Activated T-helper 9 cell treated with anti-CD3 and anti-CD28 coated beads, Interleukin-2, amount 50 U/mL, for 16 hours (primary cell): Measurements from ENCODE around the gene DNAH10.

Experiments used
- DNase-seq: peaks from one replicate; pipeline ENCODE4 v3.0.0-alpha.2; 2020; ENCODE audit warnings: low read depth

Gene DNAH10

DNA sequence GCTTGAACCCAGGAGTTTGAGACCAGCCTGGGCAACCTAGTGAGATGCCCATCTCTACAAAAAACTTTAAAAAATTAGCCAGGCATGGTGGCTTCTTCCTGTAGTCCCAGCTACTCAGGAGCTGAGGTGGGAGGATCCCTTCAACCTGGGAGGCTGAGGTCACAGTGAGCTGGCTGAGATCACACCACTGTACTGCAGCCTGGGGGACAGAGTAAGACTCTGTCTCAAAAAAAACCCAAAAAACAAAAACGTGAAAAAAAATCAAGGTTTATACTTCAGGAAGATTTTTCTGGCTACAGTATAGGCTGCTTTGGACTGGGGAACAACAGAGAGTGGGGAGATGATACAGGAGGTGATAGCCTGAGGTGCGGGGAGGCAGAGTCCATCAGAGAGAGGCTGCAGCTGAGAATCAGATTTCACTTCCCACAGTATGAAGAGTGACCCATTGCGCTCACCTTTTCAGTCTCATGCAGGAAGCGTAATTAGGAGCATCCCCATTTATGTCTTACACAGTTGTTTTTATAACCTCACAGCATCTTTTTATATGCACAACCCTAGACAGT, 28.9 kb downstream of the DNAH10 start:
- DNase-seq, result no peak

DNA sequence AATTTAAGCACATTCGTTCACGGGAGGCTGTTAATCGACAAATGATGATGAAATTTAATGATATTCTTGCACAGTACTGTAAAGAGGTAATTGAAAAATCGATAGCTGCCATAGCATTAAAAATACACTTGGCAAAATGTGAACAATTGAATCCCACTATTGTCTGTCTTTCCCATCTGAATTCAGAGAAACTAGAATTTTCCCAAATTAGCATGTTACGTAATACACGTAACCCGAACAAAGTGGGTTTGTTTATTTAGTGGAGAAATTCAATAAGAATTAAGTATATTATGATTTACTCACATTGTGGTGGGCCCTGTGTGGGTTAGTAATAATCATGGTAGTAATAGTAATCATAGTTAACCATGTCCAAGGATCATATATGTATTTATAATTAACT, 31.9 kb downstream of the DNAH10 start:
- no peak for DNase-seq

DNA sequence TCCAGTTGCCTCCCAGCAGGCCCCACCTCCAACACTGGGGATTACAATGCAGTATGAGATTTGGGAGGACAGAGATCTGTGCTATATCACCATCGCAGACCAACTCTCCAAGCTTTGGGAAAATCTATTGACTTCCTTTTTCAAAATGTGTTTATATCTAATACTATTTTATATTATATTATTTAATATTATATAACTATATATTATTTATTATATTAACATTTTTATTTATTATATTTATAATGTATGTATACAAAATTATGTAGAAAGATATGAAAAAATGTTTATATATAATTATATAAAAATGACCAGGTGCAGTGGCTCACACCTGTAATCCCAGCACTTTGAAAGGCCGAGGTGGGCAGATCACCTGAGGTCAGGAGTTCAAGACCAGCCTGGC, 36.4 kb downstream of the DNAH10 start:
- DNase-seq, result no peak

DNA sequence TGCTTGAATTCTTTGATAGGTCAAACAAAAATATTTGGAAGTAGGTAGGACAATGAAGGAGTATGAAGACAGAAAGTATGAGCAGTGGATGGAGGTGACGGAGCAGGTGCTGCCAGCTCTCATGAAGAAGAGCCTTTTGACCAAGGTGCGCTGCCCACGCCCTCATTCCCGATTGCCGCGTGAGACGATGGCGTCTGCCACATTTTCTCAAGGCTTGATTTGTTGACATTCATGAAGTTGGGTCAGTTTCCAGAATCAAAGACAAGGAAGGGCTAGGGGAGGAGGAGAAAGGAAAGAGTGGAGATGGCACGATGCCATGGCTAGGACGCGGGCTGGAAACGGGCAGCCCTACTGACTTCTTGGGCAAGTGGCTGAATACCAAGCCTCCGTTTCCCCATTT, 37.1 kb downstream of the DNAH10 start:
- no peak for DNase-seq

DNA sequence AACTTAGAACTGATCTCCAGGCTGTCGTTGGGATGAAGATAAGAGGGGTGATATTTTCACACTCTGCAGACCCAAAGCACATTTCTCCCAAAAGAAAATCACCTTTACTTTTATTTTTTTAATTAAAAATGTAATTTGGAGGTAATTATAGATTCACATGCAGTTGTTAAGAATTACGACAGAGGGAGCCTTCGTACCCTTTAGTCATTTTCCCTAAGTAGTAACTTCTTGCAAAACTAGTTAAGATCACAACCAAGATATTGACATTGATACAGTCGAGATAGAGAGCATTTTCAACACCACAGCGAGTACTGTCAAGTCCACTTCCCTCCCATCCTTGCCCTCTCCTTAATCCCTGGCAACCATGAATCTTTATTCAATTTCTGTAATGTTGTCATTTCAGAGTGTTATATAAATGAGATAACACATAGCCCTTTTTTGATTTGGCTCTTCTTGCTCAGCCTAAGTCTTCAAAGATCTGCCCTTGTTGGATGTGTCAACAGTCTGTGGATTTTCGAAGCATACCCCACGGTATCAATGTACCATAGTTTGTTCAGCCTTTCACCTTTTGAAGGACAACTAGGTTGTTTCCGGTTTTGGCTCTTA, 39.6 kb downstream of the DNAH10 start:
- no peak for DNase-seq

DNA sequence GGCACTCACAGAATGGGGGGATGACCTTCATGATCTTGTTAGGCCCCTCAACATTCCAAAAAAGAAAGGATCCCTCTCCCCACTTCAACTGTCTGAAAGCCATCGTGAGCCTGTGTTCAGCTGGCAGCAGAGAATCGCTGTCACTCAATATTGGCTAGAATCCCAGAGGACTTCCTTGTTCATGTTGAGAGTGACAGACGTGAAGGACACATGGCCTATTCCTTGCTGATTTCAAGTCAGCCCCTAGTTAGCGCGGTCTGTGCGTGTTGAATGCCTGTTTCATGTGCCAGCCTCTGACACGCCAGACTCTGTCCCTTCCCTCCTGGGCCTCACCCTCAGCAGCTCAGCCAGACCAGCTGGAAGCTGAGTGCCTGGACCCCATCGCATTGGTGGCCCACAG, 43.1 kb downstream of the DNAH10 start:
- DNase-seq, result no peak

DNA sequence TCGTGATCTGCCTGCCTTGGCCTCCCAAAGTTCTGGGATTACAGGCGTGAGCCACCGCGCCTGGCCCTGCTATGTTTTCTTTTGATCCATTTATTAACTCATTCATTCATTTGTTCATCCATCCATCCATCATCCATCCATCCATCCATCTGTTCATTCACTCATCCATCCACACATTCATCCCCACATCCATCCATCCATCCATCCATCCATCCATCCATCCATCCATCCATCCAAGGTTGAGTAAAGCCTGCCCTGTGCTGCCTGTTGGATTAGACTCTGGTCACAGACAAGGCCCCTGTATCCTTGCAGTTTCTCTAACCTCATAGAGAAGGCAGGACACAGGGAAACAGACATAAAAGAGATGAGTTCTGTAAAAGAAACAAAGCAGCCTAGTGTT, 44.9 kb downstream of the DNAH10 start:
- DNase-seq, result no peak

DNA sequence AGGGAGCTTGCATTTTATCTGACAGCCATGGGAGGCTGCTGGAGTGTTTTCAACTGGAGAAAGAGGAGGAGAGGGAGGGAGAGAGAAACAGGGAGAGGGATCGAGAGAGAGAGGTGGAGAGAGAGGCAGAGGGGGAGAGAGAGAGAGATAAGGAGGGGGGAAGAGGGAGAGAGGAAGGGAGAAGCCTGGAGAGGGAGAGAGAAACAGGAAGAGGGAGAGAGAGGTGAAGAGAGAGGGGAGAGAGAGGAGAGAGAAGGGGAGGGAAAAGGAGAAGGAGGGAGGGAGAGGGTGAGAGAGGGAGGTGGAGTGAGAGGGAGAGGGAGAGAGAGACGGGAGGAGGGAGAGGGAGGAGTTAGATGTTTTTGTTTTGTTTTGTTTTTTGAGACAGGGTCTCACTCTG, 45.6 kb downstream of the DNAH10 start:
- no peak for DNase-seq

DNA sequence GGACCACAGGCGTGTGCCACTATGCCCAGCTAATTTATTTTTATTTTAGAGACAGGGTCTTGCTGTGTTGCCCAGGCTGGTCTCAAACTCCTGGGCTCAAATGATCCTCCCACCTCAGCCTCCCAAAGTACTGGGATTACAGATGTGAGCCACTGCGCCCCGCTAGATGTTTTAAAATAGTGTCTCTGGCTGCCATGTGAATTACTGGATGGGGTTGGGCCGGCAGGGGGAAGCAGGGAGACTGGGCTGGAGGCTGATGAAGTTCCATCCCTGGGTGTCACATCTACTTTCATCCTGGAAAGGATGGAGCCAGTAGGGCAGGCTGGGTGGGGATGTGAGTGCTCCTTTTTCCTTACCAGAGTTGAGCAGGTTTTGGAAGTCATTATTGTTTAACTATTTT, 46.1 kb downstream of the DNAH10 start:
- DNase-seq, result no peak

DNA sequence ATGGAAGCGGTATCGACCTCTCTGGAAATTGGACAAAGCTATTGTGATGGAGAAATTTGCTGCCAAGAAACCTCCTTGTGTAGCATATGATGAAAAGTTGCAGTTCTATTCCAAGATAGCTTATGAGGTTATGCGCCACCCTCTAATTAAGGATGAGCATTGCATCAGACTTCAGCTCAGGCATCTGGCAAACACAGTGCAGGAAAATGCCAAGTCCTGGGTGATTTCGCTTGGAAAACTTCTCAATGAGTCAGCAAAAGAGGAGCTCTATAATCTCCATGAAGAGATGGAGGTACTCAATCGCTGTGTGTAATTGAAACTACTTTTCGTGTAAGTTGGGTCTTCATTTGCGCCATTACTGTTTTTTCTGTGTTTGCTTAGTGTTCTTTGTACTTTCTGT, 51.2 kb downstream of the DNAH10 start:
- DNase-seq, result no peak

DNA sequence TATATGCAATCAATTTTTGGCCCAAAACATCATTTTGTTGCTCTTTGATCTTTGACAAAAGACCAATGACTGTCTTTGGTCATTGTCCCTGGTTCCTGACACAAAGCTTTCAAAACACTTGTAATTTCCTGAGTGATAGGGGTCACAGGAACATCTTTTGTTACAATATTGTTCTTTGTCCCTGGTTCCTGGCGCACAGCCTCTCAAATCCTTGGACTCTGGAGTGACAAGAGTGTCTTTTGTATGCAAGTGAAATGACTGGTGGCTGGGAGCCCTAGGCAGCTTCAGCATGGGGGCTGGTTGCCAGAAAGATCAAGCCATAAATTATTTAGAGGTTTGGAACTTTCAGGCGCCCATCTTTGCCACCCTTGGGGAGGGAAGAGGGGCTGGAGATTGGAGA, 53.9 kb downstream of the DNAH10 start:
- DNase-seq, result no peak

DNA sequence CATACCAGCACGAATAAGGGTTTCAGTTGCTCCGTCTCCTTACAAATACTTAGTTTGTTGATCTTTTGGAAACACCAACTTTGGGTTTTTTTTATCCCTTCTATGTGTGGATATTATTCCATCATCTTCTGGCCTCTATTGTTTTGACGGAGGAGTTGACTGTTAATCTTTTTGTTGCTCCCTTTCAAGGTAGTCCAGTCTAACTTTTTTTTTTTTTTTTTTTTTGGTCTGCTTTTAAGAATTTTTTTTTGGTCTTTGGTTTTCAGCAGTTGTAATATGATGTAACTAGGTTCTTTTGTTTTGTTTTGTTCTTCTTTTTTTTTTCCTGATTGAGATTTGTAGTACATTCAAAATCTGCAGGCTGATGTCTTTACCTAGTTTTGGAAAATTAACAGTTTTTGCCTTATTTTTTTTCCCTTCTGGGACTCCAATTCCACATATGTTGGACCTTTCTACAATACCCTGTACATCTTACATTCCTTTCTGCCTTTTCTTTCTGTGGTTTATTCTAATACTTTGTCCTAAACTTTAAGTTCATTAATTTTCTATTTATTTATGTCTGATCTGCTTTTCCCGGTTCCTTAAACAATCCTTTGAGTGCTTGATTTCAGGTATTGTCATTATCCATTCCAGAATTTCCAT, 54.9 kb downstream of the DNAH10 start:
- no peak for DNase-seq

DNA sequence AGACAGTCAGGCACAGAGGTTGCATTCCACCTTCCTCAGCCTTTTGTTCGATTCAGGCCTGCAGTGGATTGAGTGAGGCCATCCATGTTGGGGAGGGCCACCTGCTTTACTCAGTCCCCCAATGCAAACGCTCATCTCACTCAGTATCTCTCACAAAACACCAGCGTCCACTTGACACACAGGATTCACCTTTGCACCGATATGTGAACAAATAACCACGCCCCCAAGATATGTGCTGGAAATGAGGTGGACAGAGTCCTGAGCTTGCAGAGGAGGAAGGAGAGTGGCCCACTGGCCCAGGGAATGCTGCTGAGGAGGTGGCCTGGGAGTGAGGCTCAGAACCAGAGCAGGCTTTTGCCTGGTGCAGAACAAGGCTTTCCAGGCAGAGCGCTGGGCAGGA, 60.7 kb downstream of the DNAH10 start:
- DNase-seq, result no peak

DNA sequence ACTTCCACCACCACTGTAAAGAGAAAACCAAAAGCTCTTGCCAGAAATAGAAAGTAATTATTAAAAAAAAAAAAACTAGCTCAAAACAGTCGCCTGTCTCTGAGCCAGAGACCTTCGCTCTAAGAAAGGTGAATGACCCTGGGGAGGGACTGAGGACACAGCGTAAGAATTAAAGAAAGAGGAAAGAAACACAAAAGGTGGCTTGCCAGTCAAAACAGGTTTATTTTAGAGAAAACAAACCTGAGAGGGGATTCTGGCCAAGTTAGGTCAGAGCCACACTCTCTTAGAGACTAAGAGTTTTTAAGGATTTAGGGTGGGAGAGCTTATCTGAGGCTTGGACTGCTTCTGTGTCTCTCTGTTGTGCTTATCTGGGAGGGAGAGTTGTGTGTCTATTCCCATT, 66.0 kb downstream of the DNAH10 start:
- no peak for DNase-seq

DNA sequence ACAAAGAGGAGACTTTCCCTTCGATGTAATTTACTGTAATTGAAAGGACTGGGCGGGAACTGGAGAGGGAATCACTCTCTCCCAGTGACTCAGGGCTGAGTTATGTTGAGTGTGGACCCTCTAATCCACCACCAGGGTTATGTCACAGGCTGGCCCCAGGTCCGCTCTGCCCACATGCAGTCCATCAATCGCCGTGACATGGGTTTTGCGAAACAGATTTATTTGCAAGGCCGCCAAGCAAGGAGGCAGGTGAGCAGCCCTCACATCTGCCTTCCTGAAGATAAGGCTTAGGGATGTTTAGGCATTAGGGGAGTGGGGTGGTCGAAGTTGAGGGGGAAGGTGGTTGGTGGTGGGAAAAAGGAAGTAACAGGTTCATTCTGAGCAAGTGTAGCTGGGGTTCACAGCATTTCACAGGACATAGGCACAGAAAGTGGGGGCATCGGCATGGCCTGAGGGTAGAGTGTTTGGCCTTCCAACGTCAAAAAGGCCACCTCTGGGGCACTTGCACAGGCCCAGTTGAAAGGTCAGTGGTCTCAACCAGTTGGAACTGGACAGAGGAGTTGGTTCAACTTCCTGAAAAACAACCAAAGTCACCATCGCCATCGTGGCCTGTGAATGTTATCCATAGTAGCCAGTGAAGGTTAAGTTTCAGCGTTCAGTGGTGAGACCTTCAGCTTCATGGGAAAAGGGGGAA, 66.9 kb downstream of the DNAH10 start:
- no peak for DNase-seq

DNA sequence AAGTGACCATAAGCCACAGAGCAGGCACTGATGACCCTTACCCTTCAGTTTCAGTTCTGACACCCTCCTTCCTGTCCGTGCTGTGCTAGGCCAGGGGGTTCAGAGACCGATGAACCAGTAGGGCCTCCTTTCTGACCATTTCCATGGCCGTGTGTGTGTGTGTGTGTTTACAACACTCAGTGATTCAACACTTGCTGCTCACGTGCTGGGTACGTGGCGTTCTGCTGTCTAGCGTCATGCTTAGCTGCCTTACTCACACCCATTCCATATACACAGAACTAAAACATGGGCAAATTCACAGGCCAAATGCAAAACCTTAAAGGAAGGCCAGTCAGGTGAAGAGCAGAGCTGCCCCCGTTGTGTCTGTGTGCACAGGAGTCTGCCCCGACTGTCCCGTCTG, 67.5 kb downstream of the DNAH10 start:
- no peak for DNase-seq

DNA sequence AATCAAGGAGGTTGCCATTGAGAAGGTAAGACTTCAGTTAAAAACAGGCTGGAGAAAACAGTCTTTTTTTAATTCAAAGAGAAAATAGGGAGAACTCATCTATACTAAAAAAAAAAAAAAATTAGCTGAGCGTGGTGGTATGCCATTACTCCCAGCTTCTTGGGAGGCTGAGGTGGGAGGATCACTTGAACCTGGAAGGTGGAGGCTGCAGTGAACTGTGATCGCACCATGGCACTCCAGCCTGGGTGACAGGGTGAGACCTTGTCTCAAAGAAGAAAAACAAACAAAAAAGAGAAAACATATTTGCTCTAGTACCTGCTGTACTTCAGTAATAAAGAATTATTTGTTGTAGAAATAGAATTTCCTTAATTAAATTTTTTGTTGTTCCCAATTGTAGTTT, 68.6 kb downstream of the DNAH10 start:
- DNase-seq, result no peak

DNA sequence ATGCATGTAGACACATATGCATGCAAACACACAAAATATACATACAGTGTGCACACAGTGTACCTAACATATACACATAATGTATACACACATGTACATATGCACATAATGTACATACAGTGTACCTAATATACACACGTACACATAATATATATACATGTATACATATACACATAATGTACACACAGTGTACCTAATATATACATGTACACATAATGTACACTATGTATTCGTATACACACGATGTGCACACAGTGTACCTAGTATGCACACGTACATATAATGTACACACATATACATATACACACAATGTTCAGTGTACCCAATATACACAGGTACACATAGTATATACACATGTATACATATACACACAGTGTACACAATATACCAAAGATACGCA, 70.0 kb downstream of the DNAH10 start:
- no peak for DNase-seq

DNA sequence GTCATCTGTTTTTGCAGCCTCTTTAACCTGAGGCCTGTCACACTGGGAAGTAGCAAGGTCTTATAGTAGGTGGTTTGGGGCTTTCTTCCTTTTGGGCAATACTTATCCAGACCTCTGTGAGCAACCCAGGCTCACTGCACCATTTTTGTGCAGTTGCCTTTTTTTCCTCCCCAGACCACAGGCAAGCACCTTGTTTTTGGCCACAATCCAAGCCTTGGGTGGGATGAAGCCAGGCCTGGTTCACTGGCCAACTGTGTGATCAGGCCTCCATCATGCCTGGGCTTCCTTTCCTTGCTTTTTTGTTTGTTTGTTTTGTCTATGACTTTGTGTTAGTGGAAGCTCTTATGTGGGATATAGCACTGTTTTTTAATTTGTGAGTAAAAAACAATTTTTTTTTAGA, 71.7 kb downstream of the DNAH10 start:
- DNase-seq, result no peak

DNA sequence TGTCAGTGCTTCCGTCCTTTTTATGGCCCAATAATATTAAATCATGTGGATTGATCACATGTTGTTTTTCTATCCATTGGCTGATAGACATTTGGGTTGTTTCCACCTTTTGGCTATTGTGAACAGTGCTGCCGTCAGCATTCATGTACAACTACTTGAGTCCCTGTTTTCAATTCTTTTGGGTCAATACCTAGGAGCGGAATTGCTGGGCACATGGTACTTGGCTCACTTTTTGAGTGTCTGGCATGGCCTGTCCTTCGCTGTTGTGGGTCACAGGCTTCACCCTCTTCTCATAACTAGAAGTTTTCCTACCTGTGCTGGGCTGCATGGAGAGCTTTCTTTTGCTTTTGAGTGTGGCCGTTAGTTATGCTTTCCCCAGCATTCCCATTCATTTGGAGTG, 72.7 kb downstream of the DNAH10 start:
- DNase-seq, result no peak

DNA sequence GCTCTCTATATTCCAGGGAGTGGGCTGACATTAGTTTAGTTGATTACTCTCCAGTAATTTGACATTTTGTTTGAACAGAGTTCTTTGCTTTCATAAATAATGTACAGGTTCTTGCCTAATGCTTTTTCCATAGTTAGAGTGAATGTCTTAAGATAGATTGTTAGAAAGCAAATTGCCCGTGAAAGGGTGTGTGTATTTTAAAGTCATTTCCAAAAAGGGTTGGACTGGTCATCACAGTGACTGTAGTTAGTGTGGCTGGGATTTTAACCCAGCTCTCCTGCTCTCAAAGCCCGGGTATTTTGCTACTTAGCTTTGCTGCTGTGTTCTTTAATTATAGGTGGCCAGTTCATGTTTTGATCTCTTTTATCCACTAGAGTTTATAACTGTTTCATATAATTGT, 74.2 kb downstream of the DNAH10 start:
- DNase-seq, result no peak

DNA sequence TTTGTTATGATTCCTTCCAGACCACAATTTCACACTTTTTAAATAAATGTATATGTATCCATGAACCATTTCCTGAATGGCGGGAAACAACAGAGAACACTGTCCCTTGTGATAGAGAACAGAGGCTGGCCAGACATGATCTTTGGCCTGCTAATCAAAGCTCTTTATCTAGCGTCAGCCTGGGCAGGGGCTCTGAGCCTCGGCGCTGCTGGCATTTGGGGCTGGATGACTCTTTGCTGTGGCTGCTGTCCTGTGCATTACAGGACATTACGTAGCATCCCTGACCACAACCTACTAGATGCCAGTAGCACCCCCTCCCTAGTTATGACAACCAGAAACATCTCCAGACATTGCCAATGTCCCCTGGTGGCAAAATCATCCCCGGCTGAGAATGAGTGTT, 77.7 kb downstream of the DNAH10 start:
- no peak for DNase-seq

DNA sequence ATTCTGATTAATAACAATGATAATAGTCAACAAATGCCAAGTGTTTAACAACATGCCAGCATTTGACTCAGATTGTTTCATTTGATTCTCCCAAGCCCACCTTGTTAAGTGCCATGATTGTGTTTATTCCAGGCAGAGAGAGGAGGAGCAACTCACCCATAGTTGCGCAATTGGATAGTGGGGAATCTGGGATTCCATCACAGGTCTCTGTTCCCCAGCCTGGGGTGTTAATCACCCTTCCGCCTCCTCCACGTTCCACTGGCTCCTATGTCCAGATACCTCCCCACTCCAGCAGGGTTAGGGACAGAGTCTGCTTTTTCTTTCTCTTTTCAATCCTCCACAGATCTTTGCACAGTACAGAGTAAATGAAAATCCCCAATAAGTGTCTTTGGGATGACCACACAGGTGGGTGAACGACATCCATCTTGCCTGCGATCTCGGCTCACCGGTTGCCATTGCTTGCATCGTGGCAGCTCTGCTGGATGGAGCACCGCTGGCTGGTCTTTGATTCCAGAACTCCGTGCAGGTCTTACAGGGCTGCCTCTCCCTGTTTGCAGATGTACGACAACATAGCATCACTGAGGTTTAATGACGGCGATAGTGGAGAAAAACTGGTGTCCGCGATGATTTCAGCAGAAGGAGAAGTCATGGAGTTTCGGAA, 78.8 kb downstream of the DNAH10 start:
- no peak for DNase-seq
